Panc1 (cell line): ENCODE measurements around the gene ANKRD34A.

Source experiments
- POLR2AphosphoS5 ChIP-seq: IDR thresholded peaks from 2 replicates; pipeline ENCODE4 v1.6.1; 2012; ENCODE audit warnings: mild to moderate bottlenecking, low read depth, low read length, moderate library complexity
- SIN3A ChIP-seq: IDR thresholded peaks from 2 replicates; pipeline ENCODE4 v1.6.1; 2012; ENCODE audit warnings: low read depth, mild to moderate bottlenecking, low read length, moderate library complexity, borderline replicate concordance; ENCODE audit not compliant: insufficient read depth
- TCF7L2 ChIP-seq: IDR thresholded peaks from 2 replicates; pipeline ENCODE4 v1.6.1; 2011; ENCODE audit warnings: mild to moderate bottlenecking, low read depth, low read length, inconsistent platforms
- TF ChIP-seq, protein P1 (sequence below): fragments of 450-650 bp; IDR thresholded peaks from 2 replicates; pipeline ENCODE4 v1.5.1; 2017; ENCODE audit warnings: mild to moderate bottlenecking
- TF ChIP-seq, protein P2 (sequence below), 2 experiments: IDR thresholded peaks; 2 replicates each; pipeline ENCODE4 v1.6.1; 2011 to 2012; ENCODE audit warnings: low read depth in 2 of 2, control low read depth in 1 of 2, low read length in 1 of 2, mild to moderate bottlenecking in 1 of 2, moderate library complexity in 1 of 2; ENCODE audit not compliant: insufficient read depth in 1 of 2

DNA sequence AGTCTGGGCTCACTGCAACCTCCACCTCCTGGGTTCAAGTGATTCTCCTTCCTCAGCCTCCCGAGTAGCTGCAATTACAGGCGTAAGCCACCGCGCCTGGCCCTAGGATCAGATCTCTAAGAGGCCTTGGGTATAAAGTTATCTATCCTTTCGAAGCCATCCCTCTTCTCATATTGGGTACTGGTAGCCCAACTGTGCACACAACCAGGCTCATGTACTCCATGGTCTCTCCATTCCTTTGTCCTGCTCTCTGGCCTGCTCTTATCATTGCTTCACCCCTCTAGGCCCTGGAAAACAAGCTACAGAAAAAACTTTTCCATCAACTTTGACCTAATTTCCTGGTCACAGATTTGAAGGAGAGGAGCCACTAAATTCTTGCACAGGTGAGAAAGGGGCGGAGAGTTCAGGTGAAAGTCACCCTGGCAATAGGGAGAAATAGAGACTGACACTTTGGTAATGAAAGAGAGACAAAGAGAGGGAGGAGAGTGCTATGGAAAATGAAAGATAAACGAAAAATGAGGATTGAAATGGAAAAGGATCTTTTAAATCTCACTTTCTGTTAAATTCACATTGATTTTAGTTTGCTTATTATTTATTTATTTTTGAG is 26.0 kb upstream of the ANKRD34A start:
- TF ChIP-seq, protein P1, sequence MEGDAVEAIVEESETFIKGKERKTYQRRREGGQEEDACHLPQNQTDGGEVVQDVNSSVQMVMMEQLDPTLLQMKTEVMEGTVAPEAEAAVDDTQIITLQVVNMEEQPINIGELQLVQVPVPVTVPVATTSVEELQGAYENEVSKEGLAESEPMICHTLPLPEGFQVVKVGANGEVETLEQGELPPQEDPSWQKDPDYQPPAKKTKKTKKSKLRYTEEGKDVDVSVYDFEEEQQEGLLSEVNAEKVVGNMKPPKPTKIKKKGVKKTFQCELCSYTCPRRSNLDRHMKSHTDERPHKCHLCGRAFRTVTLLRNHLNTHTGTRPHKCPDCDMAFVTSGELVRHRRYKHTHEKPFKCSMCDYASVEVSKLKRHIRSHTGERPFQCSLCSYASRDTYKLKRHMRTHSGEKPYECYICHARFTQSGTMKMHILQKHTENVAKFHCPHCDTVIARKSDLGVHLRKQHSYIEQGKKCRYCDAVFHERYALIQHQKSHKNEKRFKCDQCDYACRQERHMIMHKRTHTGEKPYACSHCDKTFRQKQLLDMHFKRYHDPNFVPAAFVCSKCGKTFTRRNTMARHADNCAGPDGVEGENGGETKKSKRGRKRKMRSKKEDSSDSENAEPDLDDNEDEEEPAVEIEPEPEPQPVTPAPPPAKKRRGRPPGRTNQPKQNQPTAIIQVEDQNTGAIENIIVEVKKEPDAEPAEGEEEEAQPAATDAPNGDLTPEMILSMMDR = no peak
- TF ChIP-seq, protein P2, sequence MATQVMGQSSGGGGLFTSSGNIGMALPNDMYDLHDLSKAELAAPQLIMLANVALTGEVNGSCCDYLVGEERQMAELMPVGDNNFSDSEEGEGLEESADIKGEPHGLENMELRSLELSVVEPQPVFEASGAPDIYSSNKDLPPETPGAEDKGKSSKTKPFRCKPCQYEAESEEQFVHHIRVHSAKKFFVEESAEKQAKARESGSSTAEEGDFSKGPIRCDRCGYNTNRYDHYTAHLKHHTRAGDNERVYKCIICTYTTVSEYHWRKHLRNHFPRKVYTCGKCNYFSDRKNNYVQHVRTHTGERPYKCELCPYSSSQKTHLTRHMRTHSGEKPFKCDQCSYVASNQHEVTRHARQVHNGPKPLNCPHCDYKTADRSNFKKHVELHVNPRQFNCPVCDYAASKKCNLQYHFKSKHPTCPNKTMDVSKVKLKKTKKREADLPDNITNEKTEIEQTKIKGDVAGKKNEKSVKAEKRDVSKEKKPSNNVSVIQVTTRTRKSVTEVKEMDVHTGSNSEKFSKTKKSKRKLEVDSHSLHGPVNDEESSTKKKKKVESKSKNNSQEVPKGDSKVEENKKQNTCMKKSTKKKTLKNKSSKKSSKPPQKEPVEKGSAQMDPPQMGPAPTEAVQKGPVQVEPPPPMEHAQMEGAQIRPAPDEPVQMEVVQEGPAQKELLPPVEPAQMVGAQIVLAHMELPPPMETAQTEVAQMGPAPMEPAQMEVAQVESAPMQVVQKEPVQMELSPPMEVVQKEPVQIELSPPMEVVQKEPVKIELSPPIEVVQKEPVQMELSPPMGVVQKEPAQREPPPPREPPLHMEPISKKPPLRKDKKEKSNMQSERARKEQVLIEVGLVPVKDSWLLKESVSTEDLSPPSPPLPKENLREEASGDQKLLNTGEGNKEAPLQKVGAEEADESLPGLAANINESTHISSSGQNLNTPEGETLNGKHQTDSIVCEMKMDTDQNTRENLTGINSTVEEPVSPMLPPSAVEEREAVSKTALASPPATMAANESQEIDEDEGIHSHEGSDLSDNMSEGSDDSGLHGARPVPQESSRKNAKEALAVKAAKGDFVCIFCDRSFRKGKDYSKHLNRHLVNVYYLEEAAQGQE (IDR thresholded peaks at IDR 0.05; ENCODE audit: insufficient read depth in 1 of 2, low read depth in 2 of 2, low read length in 1 of 2) = no peak
- TF ChIP-seq POLR2AphosphoS5 (no peak), TCF7L2 (no peak), SIN3A (no peak)
